Measurements from ENCODE around the gene JARID2.

- TF ChIP-seq CTCF (IDR thresholded peaks at IDR 0.05; ENCODE audit: low read length) (no peak), EZH2 (optimal IDR thresholded peaks at IDR 0.05; ENCODE audit: low read depth, low read length) (no peak), EZH2phosphoT487 (IDR thresholded peaks at IDR 0.05; ENCODE audit: low read length) (no peak)
Observed at GRCh38 chr6:15481390-15482291, 235.8 kb downstream of the JARID2 start.
